Panc1 (cell line): Measurements from ENCODE around the gene NDUFB8.

Experiments
- CTCF ChIP-seq: fragments of 450-650 bp; IDR thresholded peaks from 2 replicates; pipeline ENCODE4 v1.5.1; 2017; ENCODE audit warnings: mild to moderate bottlenecking
- POLR2AphosphoS5 ChIP-seq: IDR thresholded peaks from 2 replicates; pipeline ENCODE4 v1.6.1; 2012; ENCODE audit warnings: mild to moderate bottlenecking, low read depth, low read length, moderate library complexity
- REST ChIP-seq, 2 experiments: IDR thresholded peaks; 2 replicates each; pipeline ENCODE4 v1.6.1; 2011 to 2012; ENCODE audit warnings: low read depth in 2 of 2, control low read depth in 1 of 2, low read length in 1 of 2, mild to moderate bottlenecking in 1 of 2, moderate library complexity in 1 of 2; ENCODE audit not compliant: insufficient read depth in 1 of 2
- SIN3A ChIP-seq: IDR thresholded peaks from 2 replicates; pipeline ENCODE4 v1.6.1; 2012; ENCODE audit warnings: low read depth, mild to moderate bottlenecking, low read length, moderate library complexity, borderline replicate concordance; ENCODE audit not compliant: insufficient read depth
- TCF7L2 ChIP-seq: IDR thresholded peaks from 2 replicates; pipeline ENCODE4 v1.6.1; 2011; ENCODE audit warnings: mild to moderate bottlenecking, low read depth, low read length, inconsistent platforms

GRCh38 chr10:100522107-100522801 is 7.4 kb downstream of the NDUFB8 start:
- TF ChIP-seq CTCF (no peak), TCF7L2 (no peak), POLR2AphosphoS5 (no peak), REST (IDR thresholded peaks at IDR 0.05; ENCODE audit: insufficient read depth in 1 of 2, low read depth in 2 of 2, low read length in 1 of 2) (no peak), SIN3A (no peak)
